ENCODE data around the gene MUC12. TPM values are rescaled to one million over a fixed set of nuclear protein-coding genes. Genes with fewer than 3 reads are reported as not detected.

The MUC12 gene
- total and polyA plus RNA-seq, 2 of the 8 experiments (the other 6 are each of a cell fraction or from before 2014, with no cell fraction given), result 7.7 to 16.2 TPM

- Histone ChIP-seq H3K79me1 (ENCODE audit: low read depth, low read length) (0 out of 2 replicates have a peak, but pooled peaks cover 2% of the 10 kb centered on the region), H2AFZ (ENCODE audit: low read length) (no peak overlapping the region), H2BK120ac (replicated peaks; ENCODE audit: low read depth, low read length) (no peak overlapping the region), H4K5ac (ENCODE audit: insufficient read length, low read depth, low read length) (no peak overlapping the region), H4K8ac (ENCODE audit: extremely low read depth, insufficient read depth, low read length) (no peak overlapping the region), H2BK20ac (ENCODE audit: low read length) (no peak overlapping the region), H3K23ac (ENCODE audit: insufficient read length) (no peak overlapping the region), H3K27ac (ENCODE audit: low read depth, low read length) (no peak overlapping the region), H4K20me1 (replicated peaks in 1 of 2; ENCODE audit: control insufficient read depth in 1 of 2, insufficient read depth in 2 of 2, low read length in 2 of 2) (no peaks in the 10 kb centered on the region), H3K14ac (ENCODE audit: insufficient read length) (no peak overlapping the region), H3K79me2 (ENCODE audit: control insufficient read depth in 1 of 2, insufficient read depth in 2 of 2, low read length in 2 of 2) (no peaks in the 10 kb centered on the region), H3K4me1 (replicated peaks in 1 of 4; ENCODE audit: control insufficient read depth in 3 of 4, insufficient read depth in 4 of 4, low read length in 3 of 4) (peaks cover 13 to 25% (median 17%) of the 10 kb centered on the region in 4 experiments), H2BK15ac (ENCODE audit: low read length) (no peak overlapping the region), H3K4me2 (ENCODE audit: insufficient read depth in 1 of 2, low read depth in 2 of 2, low read length in 2 of 2) (no peak overlapping the region), H2BK5ac (ENCODE audit: low read depth, low read length) (no peak overlapping the region), H3K4ac (replicated peaks; ENCODE audit: insufficient read length, low read depth, low read length) (no peak overlapping the region), H4K91ac (replicated peaks; ENCODE audit: insufficient read length, low read length) (no peak overlapping the region), H3K18ac (ENCODE audit: extremely low read depth, low read length) (no peak overlapping the region), H3K56ac (replicated peaks; ENCODE audit: insufficient read length, low read depth, low read length) (no peak overlapping the region), H3K4me3 (ENCODE audit: extremely low read depth in 1 of 4, insufficient read depth in 2 of 4, low read depth in 3 of 4, low read length in 4 of 4) (no peak overlapping the region), H3K23me2 (ENCODE audit: low read depth, low read length) (peaks cover 9% of the 10 kb centered on the region; the same call in 1 of the 2 replicates), H3K27me3 (replicated peaks in 1 of 4; ENCODE audit: control insufficient read depth in 3 of 4, extremely low read depth in 1 of 4, insufficient read depth in 3 of 4, low read length in 3 of 4) (no peaks in the 10 kb centered on the region; a peak in 1 of 7 replicates), H2BK12ac (ENCODE audit: low read depth, low read length) (0 out of 2 replicates have a peak overlapping the region, but pooled peaks have one; percentile 80), H2AK5ac (ENCODE audit: low read depth, low read length) (no peak overlapping the region), H3K9me3 (ENCODE audit: insufficient read depth in 2 of 2, low read depth in 1 of 2, low read length in 1 of 2) (no peaks in the 10 kb centered on the region), H3K36me3 (ENCODE audit: control insufficient read depth in 2 of 4, insufficient read depth in 4 of 4, low read length in 3 of 4) (no peaks in the 10 kb centered on the region), H3K9ac (replicated peaks in 1 of 4; ENCODE audit: extremely low read depth in 1 of 4, low read depth in 3 of 4, low read length in 3 of 4) (no peak overlapping the region)
- CTCF ChIA-PET (ENCODE audit: partially characterized antibody), result interaction anchor here (0.9 to 3.3 kb wide), 12 partner anchors 9 to 129 kb away, joined by 3 to 16 read pairs (median 5); partner anchors contain the start of gene MUC12
- no peak for DNase-seq (ENCODE audit: low read depth in 1 of 2, low spot score in 2 of 2)
- POLR2A ChIA-PET (ENCODE audit: partially characterized antibody), result interaction anchor here (0.6 to 2.3 kb wide), 4 partner anchors 11 to 413 kb away, joined by 3 to 6 read pairs (median 3); no protein-coding TSS in a partner anchor
- 83% methylated on average over 8 of the region's 8 CpGs; no CpG with 5 or more reads in 1 of the 2 experiments for WGBS, 2 experiments (ENCODE audit: extremely low coverage in 1 of 2, insufficient coverage in 1 of 2, insufficient read length in 1 of 2, insufficient replicate concordance in 2 of 2, low coverage in 1 of 2, low lambda C conversion rate in 2 of 2, missing lambda C conversion rate in 1 of 2)
- no peak for FAIRE-seq
- TF ChIP-seq BACH1 (IDR thresholded peaks at IDR 0.05; ENCODE audit: low read length) (no peak), EZH2 (IDR thresholded peaks at IDR 0.05; ENCODE audit: low read depth, low read length, severe bottlenecking) (no peak), POLR2A (IDR thresholded peaks at IDR 0.05; ENCODE audit: control extremely low read depth in 1 of 2, low read depth in 2 of 2, low read length in 2 of 2) (no peak), JUN (IDR thresholded peaks at IDR 0.05; ENCODE audit: low read depth, low read length) (no peak), EGR1 (IDR thresholded peaks at IDR 0.05; ENCODE audit: borderline replicate concordance, low read depth, low read length) (no peak), ATF3 (IDR thresholded peaks at IDR 0.05; ENCODE audit: insufficient read depth, low read depth, low read length) (no peak), RXRA (IDR thresholded peaks at IDR 0.05; ENCODE audit: insufficient read depth, low read depth, low read length) (no peak), CREB1 (IDR thresholded peaks at IDR 0.05) (no peak), SP2 (IDR thresholded peaks at IDR 0.05; ENCODE audit: low read length) (no peak), FOSL1 (IDR thresholded peaks at IDR 0.05; ENCODE audit: insufficient read depth, low read depth, low read length) (no peak), SP1 (IDR thresholded peaks at IDR 0.05; ENCODE audit: low read depth, low read length) (no peak), TEAD4 (IDR thresholded peaks at IDR 0.05; ENCODE audit: low read depth, low read length) (no peak), TAF7 (optimal IDR thresholded peaks at IDR 0.05; ENCODE audit: borderline replicate concordance, low read depth, low read length) (no peak)
- TF ChIP-seq, protein P1, sequence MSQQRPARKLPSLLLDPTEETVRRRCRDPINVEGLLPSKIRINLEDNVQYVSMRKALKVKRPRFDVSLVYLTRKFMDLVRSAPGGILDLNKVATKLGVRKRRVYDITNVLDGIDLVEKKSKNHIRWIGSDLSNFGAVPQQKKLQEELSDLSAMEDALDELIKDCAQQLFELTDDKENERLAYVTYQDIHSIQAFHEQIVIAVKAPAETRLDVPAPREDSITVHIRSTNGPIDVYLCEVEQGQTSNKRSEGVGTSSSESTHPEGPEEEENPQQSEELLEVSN (IDR thresholded peaks at IDR 0.05), result no peak
Observed at GRCh38 chr7:101020444-101020843, 51.1 kb downstream of the MUC12 start.
